Activated T-cell treated with anti-CD3 and anti-CD28 coated beads for 4 hours (primary cell): ENCODE results near the gene PTPRK.

Experiments
- DNase-seq: peaks from one replicate; pipeline ENCODE4 v3.0.0-alpha.2; 2020

PTPRK gene

GRCh38 chr6:128276311-128276710 is 244.1 kb downstream of the PTPRK start:
- no peak for DNase-seq

GRCh38 chr6:128275681-128276080 is 244.7 kb downstream of the PTPRK start:
- no peak for DNase-seq

GRCh38 chr6:128275030-128275429 is 245.4 kb downstream of the PTPRK start:
- no peak for DNase-seq

GRCh38 chr6:128271527-128271926 is 248.9 kb downstream of the PTPRK start:
- DNase-seq, result no peak

- no peak for DNase-seq
Observed at GRCh38 chr6:128271011-128271410, 249.4 kb downstream of the PTPRK start.

GRCh38 chr6:128266946-128267345 is 253.5 kb downstream of the PTPRK start:
- no peak for DNase-seq

- DNase-seq, result no peak
Observed at GRCh38 chr6:128265706-128266105, 254.7 kb downstream of the PTPRK start.

- no peak for DNase-seq
Observed at GRCh38 chr6:128259730-128260685, 260.4 kb downstream of the PTPRK start.

GRCh38 chr6:128259029-128259724 is 261.2 kb downstream of the PTPRK start:
- no peak for DNase-seq

GRCh38 chr6:128256095-128256494 is 264.3 kb downstream of the PTPRK start:
- DNase-seq, result no peak

- no peak for DNase-seq
Observed at GRCh38 chr6:128252341-128253176, 267.8 kb downstream of the PTPRK start.

GRCh38 chr6:128251445-128252340 is 268.7 kb downstream of the PTPRK start:
- no peak for DNase-seq

GRCh38 chr6:128250370-128251070 is 269.9 kb downstream of the PTPRK start:
- no peak for DNase-seq

- DNase-seq, result no peak
Observed at GRCh38 chr6:128249429-128249828, 271.0 kb downstream of the PTPRK start.

GRCh38 chr6:128246472-128247260 is 273.7 kb downstream of the PTPRK start:
- no peak for DNase-seq

- no peak for DNase-seq
Observed at GRCh38 chr6:128244751-128245405, 275.5 kb downstream of the PTPRK start.

GRCh38 chr6:128242765-128243403 is 277.5 kb downstream of the PTPRK start:
- DNase-seq, result no peak

GRCh38 chr6:128241216-128241615 is 279.2 kb downstream of the PTPRK start:
- DNase-seq, result no peak

GRCh38 chr6:128240024-128240428 is 280.4 kb downstream of the PTPRK start:
- DNase-seq, result no peak
